Measurements from ENCODE around the gene XDH.

XDH gene

GRCh38 chr2:31414601-31415241 is at the start of gene XDH:
TSS of gene XDH (minus strand) at chr2:31414742. CDS start at chr2:31414666, 76 bp downstream.
- no peak for DNase-seq

DNA sequence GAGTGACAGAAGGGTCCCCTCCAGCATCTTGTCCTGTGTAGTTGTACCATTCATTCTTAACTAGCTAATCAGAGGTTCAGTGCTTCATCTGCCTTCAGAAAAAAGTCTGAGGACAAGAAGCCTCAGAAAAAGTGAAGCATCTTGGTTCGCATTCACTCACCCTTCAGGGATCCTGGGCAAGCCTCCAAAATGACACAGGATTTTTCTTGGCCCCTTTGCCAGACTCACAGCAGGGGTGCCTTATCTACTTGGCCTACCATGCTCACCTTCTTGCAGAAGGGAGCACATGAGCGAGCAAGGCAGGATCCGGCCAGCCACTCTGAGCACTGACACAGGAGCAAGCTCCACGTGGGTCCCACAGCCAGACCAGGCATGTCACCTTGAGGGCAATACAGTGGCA is 43.1 kb upstream of the XDH start:
- DNase-seq: no peak

DNA sequence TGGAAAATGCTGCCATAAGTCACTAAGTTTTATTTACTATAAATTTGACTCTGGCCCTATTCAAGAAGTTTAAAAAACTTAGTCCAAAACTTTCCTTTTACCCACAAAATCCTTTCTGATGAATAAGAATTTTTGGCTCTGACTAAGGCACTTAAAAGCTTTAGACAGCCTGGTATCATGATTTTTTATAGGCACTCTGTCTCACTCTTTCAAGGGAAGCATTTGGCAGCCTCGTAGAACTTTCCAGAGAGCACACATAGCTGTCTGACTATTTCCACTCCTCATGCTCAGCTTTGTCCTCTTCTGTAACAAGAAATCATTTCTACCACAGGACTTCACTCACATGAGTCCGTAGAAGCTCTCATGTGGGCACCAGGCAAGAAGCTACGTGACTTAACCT is 32.3 kb upstream of the XDH start:
- DNase-seq: no peak

- no peak for DNase-seq
Observed at GRCh38 chr2:31442376-31442775, 27.8 kb upstream of the XDH start.

- no peak for DNase-seq
Observed at GRCh38 chr2:31440764-31441163, 26.2 kb upstream of the XDH start.

DNA sequence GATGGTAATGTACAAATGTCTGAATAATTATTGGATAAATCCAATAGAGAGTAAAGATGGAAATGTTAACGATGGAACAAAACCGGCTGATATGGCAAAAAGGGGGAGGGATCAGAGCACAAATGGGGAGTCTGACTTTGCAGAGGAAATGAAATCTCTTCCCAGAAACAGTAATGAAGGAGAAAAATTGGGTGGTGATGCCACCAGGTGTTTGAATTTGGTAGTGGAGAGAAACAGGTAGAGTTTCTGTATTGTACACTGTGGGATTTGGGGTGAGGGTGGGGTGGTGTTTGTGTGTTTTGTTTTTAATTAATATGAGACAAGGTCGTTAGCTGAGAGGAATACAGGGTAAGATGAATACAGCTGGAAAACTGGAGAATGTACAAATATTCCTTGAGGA is 20.4 kb upstream of the XDH start:
- DNase-seq: no peak

- no peak for DNase-seq
Observed at GRCh38 chr2:31433541-31433940, 19.0 kb upstream of the XDH start.

DNA sequence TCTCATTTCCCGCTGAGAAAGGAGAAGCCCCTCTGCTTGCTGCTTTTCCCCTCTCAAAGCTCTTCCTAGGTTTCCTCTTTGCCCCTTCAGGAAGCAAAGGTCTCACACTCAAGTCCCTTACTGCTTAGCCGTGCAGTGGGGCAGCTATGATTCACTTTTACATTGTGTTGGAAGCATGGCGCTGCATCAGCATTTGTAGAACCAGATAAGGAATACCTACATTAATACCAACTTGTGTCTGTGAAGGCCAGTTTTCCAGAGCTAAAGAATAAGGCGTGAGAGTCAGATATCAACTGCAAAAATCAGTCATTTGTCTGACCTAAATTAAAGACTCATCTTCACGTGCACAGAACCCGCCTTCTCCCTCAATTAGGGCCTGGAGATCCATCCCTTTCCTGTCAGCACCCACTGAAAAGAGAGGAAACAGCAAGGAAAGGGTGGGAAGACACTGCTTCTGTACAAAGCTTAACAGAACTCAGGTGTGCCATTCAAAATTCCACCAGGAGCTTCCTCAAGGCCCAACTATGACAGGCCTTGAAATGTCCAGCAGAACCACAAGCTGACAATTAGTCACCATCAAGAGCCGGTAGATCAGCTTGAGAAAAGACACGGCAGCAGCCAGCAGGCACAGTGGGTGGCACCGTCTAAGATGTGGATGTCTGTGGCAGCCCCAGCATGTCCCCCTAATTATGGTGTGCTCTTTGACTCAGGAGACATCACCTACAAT is 16.1 kb upstream of the XDH start:
- DNase-seq: no peak

DNA sequence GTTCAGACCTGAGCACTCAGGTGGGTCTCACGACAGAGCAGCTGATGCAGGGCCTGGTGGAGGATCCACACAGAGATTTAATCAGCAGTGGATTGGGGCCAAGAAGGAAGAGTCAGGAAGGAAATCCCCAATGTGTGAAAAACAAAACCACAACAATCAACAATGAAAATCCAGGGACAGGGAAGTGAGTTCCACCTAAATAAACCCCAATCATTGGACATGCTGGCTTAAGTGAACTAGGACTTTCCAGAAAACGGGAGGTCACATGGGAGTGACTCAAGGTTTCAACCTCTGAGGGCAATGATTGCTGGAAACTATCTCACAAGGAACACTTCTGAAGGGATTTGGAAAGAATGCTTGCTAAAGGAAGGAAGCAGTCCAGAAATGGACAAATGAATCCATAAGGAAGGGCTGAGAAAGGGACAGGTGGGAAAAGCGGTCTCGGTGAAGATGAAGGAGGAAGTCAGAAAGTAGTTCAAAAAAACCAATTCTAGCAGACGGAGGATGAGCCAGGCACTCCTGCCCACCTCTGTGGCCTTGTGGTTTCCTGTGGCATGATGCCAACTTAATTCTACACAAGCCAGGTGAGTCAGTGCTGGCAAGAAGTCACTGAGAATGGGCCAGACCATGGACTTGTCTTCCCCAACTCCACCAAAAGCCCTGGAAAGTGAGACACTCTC is 15.4 kb upstream of the XDH start:
- DNase-seq: no peak

- no peak for DNase-seq
Observed at GRCh38 chr2:31429040-31429439, 14.5 kb upstream of the XDH start.

GRCh38 chr2:31428001-31428418 is 13.5 kb upstream of the XDH start:
- no peak for DNase-seq

DNA sequence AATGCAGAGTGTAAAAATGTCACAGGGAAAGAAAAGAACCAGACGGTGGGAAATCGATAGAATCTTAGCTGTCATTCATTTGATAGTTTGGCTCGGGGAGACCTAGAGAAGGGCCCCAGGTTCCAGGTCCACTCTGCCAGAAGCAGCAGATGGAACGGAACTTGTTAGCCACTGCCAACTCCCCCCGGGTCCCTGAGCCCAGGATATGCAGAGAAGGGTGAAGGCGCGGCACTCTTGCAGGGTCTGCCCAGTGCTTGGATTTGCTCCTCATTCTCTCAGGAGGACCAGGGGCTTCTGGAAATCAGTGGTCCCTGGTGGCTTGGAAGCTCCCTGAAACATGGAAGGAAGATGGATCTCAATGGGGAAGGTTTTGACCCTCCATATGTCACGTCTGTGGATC is 11.6 kb upstream of the XDH start:
- no peak for DNase-seq

DNA sequence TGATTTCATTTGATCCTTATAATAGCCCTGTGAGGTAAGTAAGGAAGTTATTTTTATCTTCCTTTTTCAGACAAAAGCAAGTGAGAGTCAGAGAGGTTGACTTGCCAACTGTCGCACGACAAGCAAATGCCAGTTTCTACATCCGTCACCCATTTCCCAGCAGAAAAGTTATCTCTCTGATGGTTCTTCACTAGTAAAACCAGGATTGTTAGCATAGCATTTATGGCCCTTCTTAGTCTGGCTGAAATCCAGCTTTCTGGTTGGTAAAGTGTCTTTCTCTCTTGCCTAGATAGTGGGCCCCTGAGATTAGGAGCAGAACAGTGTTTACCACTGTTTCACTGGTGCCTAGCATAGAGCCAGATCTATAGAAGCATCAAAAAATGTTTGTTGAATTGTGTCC is 7.1 kb upstream of the XDH start:
- no peak for DNase-seq

GRCh38 chr2:31420936-31421335 is 6.4 kb upstream of the XDH start:
- DNase-seq: no peak

DNA sequence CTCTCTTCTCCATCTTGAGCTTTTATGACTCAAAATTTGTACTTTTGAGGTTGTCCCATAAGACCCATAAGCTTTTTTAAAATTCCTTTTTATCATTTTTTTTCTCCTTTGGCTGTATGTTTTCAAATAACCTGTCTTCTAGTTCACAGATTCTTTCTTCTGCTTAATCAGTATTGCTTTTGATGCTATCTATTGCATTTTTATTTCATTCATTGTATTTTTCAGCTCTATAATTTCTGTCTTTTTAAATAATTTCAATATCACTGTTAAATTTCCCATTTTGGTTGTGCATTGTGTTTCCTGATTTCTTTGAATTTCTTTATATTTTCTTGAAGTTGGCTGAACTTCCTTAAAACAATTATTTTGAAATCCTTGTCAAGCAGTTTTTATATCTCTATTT is 4.8 kb upstream of the XDH start:
- no peak for DNase-seq

DNA sequence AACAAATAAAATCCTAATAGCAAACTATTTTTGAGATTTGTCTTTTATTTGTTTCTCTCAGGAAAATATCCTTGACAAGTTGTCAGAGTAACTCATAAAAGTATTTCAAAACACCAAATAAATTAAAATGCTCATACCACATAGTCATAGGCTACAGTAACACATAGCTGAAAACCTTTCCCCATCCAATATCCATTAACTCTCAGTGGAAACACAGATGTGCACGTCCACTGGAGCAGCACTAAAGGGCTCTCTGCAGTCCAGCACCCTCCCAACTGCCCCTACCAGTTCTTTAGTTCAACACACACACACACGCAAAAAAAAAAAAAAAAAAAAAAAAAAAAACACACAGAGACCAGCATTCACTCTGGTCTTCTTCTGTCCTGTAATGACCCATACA is 879 bp upstream of the XDH start:
- no peak for DNase-seq

GRCh38 chr2:31413862-31414550 is 536 bp downstream of the XDH start:
- no peak for DNase-seq

GRCh38 chr2:31413025-31413424 is 1.5 kb downstream of the XDH start:
- no peak for DNase-seq

GRCh38 chr2:31411771-31412170 is 2.8 kb downstream of the XDH start:
- DNase-seq: no peak

- no peak for DNase-seq
Observed at GRCh38 chr2:31406593-31407385, 7.8 kb downstream of the XDH start.

DNA sequence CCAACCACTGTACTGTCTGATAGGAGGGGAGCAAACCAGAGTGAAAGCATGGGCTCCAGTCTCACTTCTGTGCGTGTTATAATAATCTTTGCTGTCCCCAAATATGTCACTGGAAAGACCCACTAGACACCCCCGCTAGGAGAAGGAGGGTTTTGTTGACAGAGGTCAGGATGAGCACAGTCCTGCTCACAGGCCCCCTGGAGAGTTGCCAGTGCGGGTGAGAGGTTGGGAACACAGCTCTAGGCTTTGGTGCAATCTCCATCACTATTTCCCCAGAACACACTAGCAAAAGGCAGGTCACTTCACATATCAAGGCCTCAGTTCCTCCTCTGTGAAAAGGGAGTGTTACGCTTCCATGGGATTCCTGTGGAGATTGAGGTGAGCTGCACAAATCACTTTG is 9.7 kb downstream of the XDH start:
- DNase-seq: no peak

DNA sequence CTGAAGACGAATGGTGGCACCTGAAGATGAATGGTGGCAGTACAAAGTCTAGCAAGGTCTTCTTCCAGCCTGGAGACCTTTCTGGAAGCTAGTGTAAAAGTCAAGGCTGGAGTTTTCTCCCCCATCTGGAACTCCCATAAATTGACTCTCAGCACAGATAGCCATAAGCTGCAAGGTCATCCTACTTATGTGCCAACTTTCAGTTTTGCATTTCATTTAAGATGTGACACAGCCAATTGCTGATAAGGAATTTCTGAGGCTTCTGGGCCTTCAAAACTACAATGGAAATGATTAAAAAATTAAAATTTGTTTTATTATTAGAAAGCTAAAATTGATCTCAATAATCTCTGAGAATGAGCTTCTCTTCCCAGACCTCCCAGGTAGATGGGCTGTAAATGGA is 10.2 kb downstream of the XDH start:
- no peak for DNase-seq

DNA sequence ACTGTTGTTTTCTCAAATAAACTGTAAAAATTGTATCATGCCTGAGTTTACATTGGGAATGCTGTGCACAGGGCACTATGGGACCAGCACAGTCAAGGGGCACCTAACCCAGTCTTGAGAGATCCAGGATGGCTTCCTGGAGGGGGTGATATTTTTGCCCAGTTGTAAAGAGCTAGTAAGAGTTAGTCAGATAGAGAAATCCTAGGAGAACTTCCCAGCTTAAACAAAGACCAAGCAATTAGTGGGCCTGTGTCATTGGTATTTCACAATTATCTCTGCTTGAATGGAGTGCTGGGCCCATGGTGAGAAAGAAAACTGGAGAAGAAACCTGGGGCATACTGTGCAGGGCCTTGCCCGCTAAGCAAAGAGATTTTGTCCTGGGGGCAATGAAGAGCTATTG is 12.2 kb downstream of the XDH start:
- no peak for DNase-seq

Data from activated T-cell treated with anti-CD3 and anti-CD28 coated beads, Interleukin-2, amount 50 U/mL, for 1 hour (primary cell).